Measurements from ENCODE around the gene PARD3B. TPM values are rescaled to one million over a fixed set of nuclear protein-coding genes. Genes with fewer than 3 reads are reported as not detected.

The PARD3B gene
- total RNA-seq, 1 donor = 53.1 TPM

GRCh38 chr2:205461678-205462665 lies 916.7 kb downstream of the PARD3B start:
- no peak for TF ChIP-seq CTCF (IDR thresholded peaks at IDR 0.05; ENCODE audit: insufficient read depth, low read depth, low read length)
- no peak for DNase-seq (ENCODE audit: low read depth)
- H3K4me3 ChIP-seq (ENCODE audit: low read depth, low read length) = no peak overlapping the region

GRCh38 chr2:205462681-205463345 lies 917.5 kb downstream of the PARD3B start:
- no peak for DNase-seq (ENCODE audit: low read depth)

DNA sequence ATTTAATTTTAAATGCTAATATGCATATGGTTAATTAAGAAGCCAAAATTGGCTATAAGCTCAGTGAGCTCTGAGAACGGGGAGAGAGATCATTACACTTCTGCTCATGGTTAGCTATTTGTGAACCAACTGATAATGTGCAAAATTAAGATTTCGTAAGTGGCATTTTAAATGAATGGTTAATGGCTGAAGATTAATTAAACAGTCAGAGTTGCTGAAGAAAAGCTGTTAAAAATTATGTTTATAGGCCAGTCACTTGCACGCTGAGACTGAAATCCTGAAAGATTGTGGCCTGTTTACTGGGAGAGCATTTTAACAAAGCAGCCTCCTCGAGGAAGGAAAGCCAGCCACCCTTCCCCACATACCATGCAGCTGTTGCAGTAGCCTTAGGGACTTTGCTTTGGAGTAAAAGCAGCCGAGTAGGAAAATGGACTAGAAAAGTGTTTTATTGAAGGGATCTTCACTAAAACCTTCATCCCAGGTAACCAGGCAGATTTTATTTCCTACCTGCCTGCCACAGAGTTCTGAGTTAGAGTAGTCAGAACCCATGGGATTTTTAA lies 918.3 kb downstream of the PARD3B start:
- no peak for TF ChIP-seq CTCF (IDR thresholded peaks at IDR 0.05; ENCODE audit: insufficient read depth, low read depth, low read length)
- DNase-seq (ENCODE audit: low read depth) = no peak

More at GRCh38 chr2:205462681-205463345, 917.5 kb downstream of the PARD3B start:
- no peak for TF ChIP-seq CTCF (IDR thresholded peaks at IDR 0.05; ENCODE audit: insufficient read depth, low read depth, low read length)
- H3K4me3 ChIP-seq (ENCODE audit: low read depth, low read length) = no peak overlapping the region

GRCh38 chr2:205464681-205465080 lies 919.4 kb downstream of the PARD3B start:
- H3K4me3 ChIP-seq (ENCODE audit: low read depth, low read length) = no peak overlapping the region
- DNase-seq (ENCODE audit: low read depth) = peak; percentile 6
- no peak for TF ChIP-seq CTCF (IDR thresholded peaks at IDR 0.05; ENCODE audit: insufficient read depth, low read depth, low read length)

More for the DNA sequence above, 918.3 kb downstream of the PARD3B start:
- H3K4me3 ChIP-seq (ENCODE audit: low read depth, low read length) = no peak overlapping the region

GRCh38 chr2:205465791-205466190 lies 920.5 kb downstream of the PARD3B start:
- no peak for DNase-seq (ENCODE audit: low read depth)
- no peak overlapping the region for H3K4me3 ChIP-seq (ENCODE audit: low read depth, low read length)
- no peak for TF ChIP-seq CTCF (IDR thresholded peaks at IDR 0.05; ENCODE audit: insufficient read depth, low read depth, low read length)

- H3K4me3 ChIP-seq (ENCODE audit: low read depth, low read length) = no peak overlapping the region
- no peak for TF ChIP-seq CTCF (IDR thresholded peaks at IDR 0.05; ENCODE audit: insufficient read depth, low read depth, low read length)
- DNase-seq (ENCODE audit: low read depth) = no peak
Observed at GRCh38 chr2:205471776-205472175, 926.5 kb downstream of the PARD3B start.
